OCI-LY3 (cell line): ENCODE results near the gene MYLK4.

Source experiments
- H2AFZ ChIP-seq: fragments of 200-600, 300-600 bp; shearing (Covaris generic); 2 replicates; pipeline ENCODE4 v1.6.0; 2014; ENCODE audit warnings: antibody characterized with exemption, low read depth, low read length
- H3K27ac ChIP-seq: fragments of 200-600, 300-600 bp; sonication (generic); 2 replicates; pipeline ENCODE4 v1.5.1; 2014; ENCODE audit warnings: mild to moderate bottlenecking, low read length, moderate library complexity, mixed read lengths
- H3K27me3 ChIP-seq: fragments of 200-600, 300-600 bp; sonication (generic); 2 replicates; pipeline ENCODE4 v1.6.1; 2014; ENCODE audit warnings: low read depth, low read length, mixed read lengths
- H3K36me3 ChIP-seq: fragments of 200-600, 300-600 bp; sonication (generic); replicated peaks from 2 replicates; pipeline ENCODE3; 2014; ENCODE audit warnings: low read depth, low read length, mixed read lengths
- H3K4me1 ChIP-seq: fragments of 300-600, 200-600 bp; sonication (generic); 2 replicates; pipeline ENCODE4 v1.6.1; 2014; ENCODE audit warnings: low read length, mixed read lengths
- H3K4me2 ChIP-seq: fragments of 200-600, 300-600 bp; sonication (generic); 2 replicates; pipeline ENCODE4 v1.6.1; 2014; ENCODE audit warnings: low read length, mixed read lengths
- H3K4me3 ChIP-seq: fragments of 300-600, 200-600 bp; sonication (generic); 2 replicates; pipeline ENCODE4 v1.5.1; 2014; ENCODE audit warnings: antibody characterized with exemption, mild to moderate bottlenecking, low read length, moderate library complexity
- H3K79me2 ChIP-seq: fragments of 300-600, 200-600 bp; shearing (Covaris generic); 2 replicates; pipeline ENCODE4 v1.6.1; 2014; ENCODE audit warnings: mild to moderate bottlenecking, low read length, mixed read lengths
- H3K9ac ChIP-seq: fragments of 300-600, 200-600 bp; shearing (Covaris generic); 2 replicates; pipeline ENCODE4 v1.6.0; 2014; ENCODE audit warnings: mild to moderate bottlenecking, low read length, moderate library complexity
- H3K9me3 ChIP-seq: fragments of 200-600, 300-600 bp; shearing (Covaris generic); 2 replicates; pipeline ENCODE4 v1.6.1; 2014; ENCODE audit warnings: low read length, mixed read lengths; ENCODE audit not compliant: insufficient read depth
- H4K20me1 ChIP-seq: fragments of 200-600, 300-600 bp; sonication (generic); 2 replicates; pipeline ENCODE4 v1.6.1; 2016; ENCODE audit warnings: low read length, mixed read lengths; ENCODE audit not compliant: insufficient read depth
- CTCF ChIP-seq: fragments of 200-600, 300-600 bp; sonication (generic); IDR thresholded peaks from 2 replicates; pipeline ENCODE4 v1.5.1; 2014; ENCODE audit warnings: antibody characterized with exemption, low read length, low read depth
- EZH2phosphoT487 ChIP-seq: fragments of 200-600 bp; shearing (Covaris generic); IDR thresholded peaks from 2 replicates; pipeline ENCODE4 v1.6.1; 2018; ENCODE audit warnings: antibody characterized with exemption, mixed run types, low read depth

MYLK4 gene

GRCh38 chr6:2658788-2659187 lies 91.9 kb downstream of the MYLK4 start:
- no peaks in the 10 kb centered on the region for H3K9me3 ChIP-seq
- no peak overlapping the region for H3K4me3 ChIP-seq
- H3K27ac ChIP-seq = no peak overlapping the region
- no peaks in the 10 kb centered on the region for H3K36me3 ChIP-seq
- no peaks in the 10 kb centered on the region for H4K20me1 ChIP-seq
- no peak overlapping the region for H3K4me2 ChIP-seq
- no peak overlapping the region for H3K9ac ChIP-seq
- peaks cover 15% of the 10 kb centered on the region for H3K4me1 ChIP-seq
- no peaks in the 10 kb centered on the region for H3K79me2 ChIP-seq
- no peaks in the 10 kb centered on the region; the same call in 1 of the 2 replicates for H3K27me3 ChIP-seq
- no peak overlapping the region for H2AFZ ChIP-seq
- TF ChIP-seq EZH2phosphoT487 = no peak
- no peak for TF ChIP-seq CTCF

- no peak for TF ChIP-seq CTCF
- TF ChIP-seq EZH2phosphoT487 = no peak
- H2AFZ ChIP-seq = no peak overlapping the region
- H3K27me3 ChIP-seq = peaks cover 4% of the 10 kb centered on the region; the same call in 1 of the 2 replicates
- no peak overlapping the region for H3K9ac ChIP-seq
- H4K20me1 ChIP-seq = no peaks in the 10 kb centered on the region
- peaks cover 7% of the 10 kb centered on the region for H3K4me1 ChIP-seq
- H3K9me3 ChIP-seq = no peaks in the 10 kb centered on the region
- H3K27ac ChIP-seq = no peak overlapping the region
- no peak overlapping the region for H3K4me2 ChIP-seq
- H3K36me3 ChIP-seq = no peaks in the 10 kb centered on the region
- H3K4me3 ChIP-seq = no peak overlapping the region
- H3K79me2 ChIP-seq = no peaks in the 10 kb centered on the region
Measured at GRCh38 chr6:2656460-2657079, 94.2 kb downstream of the MYLK4 start.

GRCh38 chr6:2655844-2656433 lies 94.8 kb downstream of the MYLK4 start:
- no peak overlapping the region for H3K27ac ChIP-seq
- no peaks in the 10 kb centered on the region for H3K9me3 ChIP-seq
- peaks cover 7% of the 10 kb centered on the region for H3K4me1 ChIP-seq
- peaks cover 4% of the 10 kb centered on the region; the same call in 1 of the 2 replicates for H3K27me3 ChIP-seq
- H2AFZ ChIP-seq = no peak overlapping the region
- H3K9ac ChIP-seq = no peak overlapping the region
- TF ChIP-seq CTCF (no peak), EZH2phosphoT487 (no peak)
- no peak overlapping the region for H3K4me2 ChIP-seq
- H3K79me2 ChIP-seq = no peaks in the 10 kb centered on the region
- no peak overlapping the region for H3K4me3 ChIP-seq
- H4K20me1 ChIP-seq = no peaks in the 10 kb centered on the region
- no peaks in the 10 kb centered on the region for H3K36me3 ChIP-seq

GRCh38 chr6:2653369-2654032 lies 97.2 kb downstream of the MYLK4 start:
- no peak overlapping the region for H3K27ac ChIP-seq
- H3K9me3 ChIP-seq = no peaks in the 10 kb centered on the region
- no peak overlapping the region for H3K9ac ChIP-seq
- no peak for TF ChIP-seq CTCF
- TF ChIP-seq EZH2phosphoT487 = no peak
- H4K20me1 ChIP-seq = no peaks in the 10 kb centered on the region
- H3K4me1 ChIP-seq = no peaks in the 10 kb centered on the region; the same call in none of the 2 replicates
- no peak overlapping the region for H3K4me2 ChIP-seq
- H3K36me3 ChIP-seq = no peaks in the 10 kb centered on the region
- no peaks in the 10 kb centered on the region for H3K79me2 ChIP-seq
- H3K27me3 ChIP-seq = peaks cover 12% of the 10 kb centered on the region
- H3K4me3 ChIP-seq = no peak overlapping the region
- no peak overlapping the region for H2AFZ ChIP-seq
